Heart left ventricle (tissue), 16 donors: ENCODE data around the gene PAXX. TPM values are rescaled to one million over a fixed set of nuclear protein-coding genes. Genes with fewer than 3 reads are reported as not detected.

ENCODE experiments used
- ATAC-seq, 4 donors: fragments of 200-7000 bp; cut with Tn5 transposase; one replicate each; pipeline ENCODE4 v1.9.1; 2020 to 2022; ENCODE audit warnings: moderate library complexity in 4 of 4, mild to moderate bottlenecking in 3 of 4, moderate number of reproducible peaks in 1 of 4
- DNase-seq, 5 donors: peaks; one replicate each; pipeline ENCODE4 v3.0.0-alpha.2; 2020
- H3K27ac ChIP-seq, 12 donors: fragments of 200-600 bp; sonication (generic) in 4 of 12; one replicate each; pipeline versions ENCODE4 v1.5.0 to v1.8.0; 2016 to 2022; ENCODE audit warnings: mild to moderate bottlenecking in 2 of 12
- H3K27me3 ChIP-seq, 9 donors: fragments of 200-600 bp; sonication (generic) in 2 of 9; one replicate each; pipeline versions ENCODE4 v1.5.1 to v1.8.0; 2016 to 2022; ENCODE audit warnings: mild to moderate bottlenecking in 3 of 9
- H3K36me3 ChIP-seq, 9 donors: fragments of 200-600 bp; sonication (generic) in 2 of 9; one replicate each; pipeline versions ENCODE4 v1.5.0 to v1.8.0; 2018 to 2022; ENCODE audit warnings: mild to moderate bottlenecking in 2 of 9
- H3K4me1 ChIP-seq, 12 donors: fragments of 200-600 bp; sonication (generic) in 4 of 12; one replicate each; pipeline versions ENCODE4 v1.5.0 to v1.8.0; 2016 to 2022; ENCODE audit warnings: mild to moderate bottlenecking in 3 of 12
- H3K4me3 ChIP-seq, 12 donors: fragments of 200-600 bp; sonication (generic) in 4 of 12; one replicate each; pipeline versions ENCODE4 v1.5.0 to v1.8.0; 2017 to 2022; ENCODE audit warnings: mild to moderate bottlenecking in 9 of 12, moderate library complexity in 4 of 12
- H3K9me3 ChIP-seq, 12 donors: fragments of 200-600 bp; sonication (generic) in 4 of 12; one replicate each; pipeline versions ENCODE4 v1.5.0 to v1.8.0; 2016 to 2022; ENCODE audit warnings: mild to moderate bottlenecking in 1 of 12
- POLR2A ChIP-seq, 2 donors: fragments of 450-650 bp; IDR thresholded peaks; one replicate each; pipeline ENCODE4 v1.6.1; 2017; ENCODE audit warnings: antibody characterized with exemption in 2 of 2, mild to moderate bottlenecking in 2 of 2, moderate library complexity in 2 of 2
- WGBS, 4 donors: extraction: QIAGEN DNeasy Blood & Tissue Kit in 2 of 4; methylation state at CpG; one replicate each; pipeline versions ENCODE4 v1.1.5 to v1.1.7; 2013 to 2018; 5-methylcytosine and 5-hydroxymethylcytosine counted together
- intact Hi-C, 10 donors: fragments of 100-400 bp; cut with DNase I; formaldehyde crosslinking; loops; one replicate each; pipeline versions ENCODE4 v1.11.1 to v1.14.2; 2022
- polyA plus RNA-seq, 2 donors: library from polyadenylated mRNA; stranded (reverse); fragments of 200-250 nt; gene quantifications; one replicate each; pipeline ENCODE4 v1.2.3, GENCODE V29; 2013
- total RNA-seq, 9 donors: library from RNA; depleted of rRNA in 2 of 9; stranded (reverse); fragments of >200 nt in 2 of 9; fragmentation: NEBNext Ultra II Directional in 3 of 9; extraction: Animal tissue kit (Norgen Biotek cat#: 25700) in 3 of 9; gene quantifications; one replicate each; pipeline versions ENCODE4 v1.1.0 to v1.2.4, GENCODE V29; 2016 to 2023
- TF ChIP-seq, protein P1 (sequence below), 12 donors: fragments of 200-600 bp; sonication (generic) in 4 of 12; IDR thresholded peaks; one replicate each; pipeline versions ENCODE4 v1.5.0 to v1.8.0; 2018 to 2022; ENCODE audit warnings: antibody characterized with exemption in 12 of 12, mild to moderate bottlenecking in 5 of 12
- donor health status: ischemic (EF 13 %, LVEDD 7.1; RV severe dilation, severe dysfunction).
- donor health status: healthy with polysubstance abuse.
- donor health status: DM: no; HTN: yes; CAD: no.
- donor health status: DM: no; HTN: no; CAD: no.
- donor health status: ischemic (EF 25% LVEDD 6.9; RV normal size, moderate dysfunction).
- donor health status: ischemic (EF 25% LVEDD 5.7; RV mildly dilated, moderate dysfunction).
- donor health status: healthy.
- donor health status: DM: yes; HTN: yes; CAD: no.
- donor health status: ischemic (EF 35%, LVEDD 5.7; RV mildly dilated, moderate dysfunction).
- donor health status: nonischemic (EF 11% LVEDD 7.7; RV severe dilation, severe dysfunction).
- donor health status: DM: yes; HTN: yes; CAD: no.
- donor health status: PGD.
- donor health status: ischemic (EF 29% LVEDD 5.4; RV normal size, mild dysfunction).
- donor health status: nonischemic (EF 23%, LVEDD 6.1; RV moderate dilation, normal function).

The PAXX gene
- total and polyA plus RNA-seq, 11 donors = 15.0 to 57.3 (median 20.9) TPM

DNA sequence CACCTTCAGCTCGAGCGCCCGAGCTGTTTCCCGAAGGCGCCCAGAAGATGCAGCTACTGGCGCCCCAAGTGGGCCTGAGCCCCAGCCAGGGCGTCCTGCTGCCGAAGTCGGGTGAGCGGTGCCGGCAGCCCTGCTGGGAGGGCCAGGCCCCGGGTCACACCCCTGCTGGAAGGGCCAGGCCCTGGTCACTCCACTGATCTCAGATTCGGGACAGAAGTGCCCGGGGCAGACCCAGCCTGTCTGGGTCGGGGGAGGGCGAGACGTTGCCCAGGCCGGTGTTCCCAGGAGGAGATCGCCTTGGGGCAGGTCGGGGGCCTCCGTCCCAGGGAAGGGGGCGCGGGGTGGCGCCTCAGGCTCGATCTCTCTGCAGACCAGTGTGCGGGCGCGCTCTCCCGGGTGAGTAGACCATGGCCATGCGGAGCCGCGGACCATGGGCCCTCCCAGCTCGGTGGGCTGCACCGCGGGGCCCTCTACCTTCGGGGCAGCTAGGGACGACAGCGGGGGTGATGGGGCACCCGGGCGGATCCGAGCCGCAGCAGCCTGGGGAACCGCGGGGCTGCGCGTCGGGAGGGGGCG is 7.1 kb upstream of the PAXX start:
- Histone ChIP-seq H3K27ac (no peak overlapping the region), H3K27me3 (peaks cover 0 to 30% (median 6%) of the 10 kb centered on the region in 9 donors), H3K9me3 (no peaks in the 10 kb centered on the region), H3K36me3 (no peaks in the 10 kb centered on the region), H3K4me3 (peak overlapping the region in 4 of 12 donors; percentile 12 to 23 (median 16)), H3K4me1 (peaks cover 0 to 56% (median 26%) of the 10 kb centered on the region in 12 donors)
- 15 to 33% (median 28%) methylated on average over 18 to 48 of the region's 48 CpGs for WGBS, 4 donors
- DNase-seq (peak in 1 of 5 donors; percentile 36), ATAC-seq (peak in 1 of 4 donors; percentile 6)
- intact Hi-C loops = no loop called here
- TF ChIP-seq POLR2A (IDR thresholded peaks at IDR 0.05) = no peak
- TF ChIP-seq, protein P1, sequence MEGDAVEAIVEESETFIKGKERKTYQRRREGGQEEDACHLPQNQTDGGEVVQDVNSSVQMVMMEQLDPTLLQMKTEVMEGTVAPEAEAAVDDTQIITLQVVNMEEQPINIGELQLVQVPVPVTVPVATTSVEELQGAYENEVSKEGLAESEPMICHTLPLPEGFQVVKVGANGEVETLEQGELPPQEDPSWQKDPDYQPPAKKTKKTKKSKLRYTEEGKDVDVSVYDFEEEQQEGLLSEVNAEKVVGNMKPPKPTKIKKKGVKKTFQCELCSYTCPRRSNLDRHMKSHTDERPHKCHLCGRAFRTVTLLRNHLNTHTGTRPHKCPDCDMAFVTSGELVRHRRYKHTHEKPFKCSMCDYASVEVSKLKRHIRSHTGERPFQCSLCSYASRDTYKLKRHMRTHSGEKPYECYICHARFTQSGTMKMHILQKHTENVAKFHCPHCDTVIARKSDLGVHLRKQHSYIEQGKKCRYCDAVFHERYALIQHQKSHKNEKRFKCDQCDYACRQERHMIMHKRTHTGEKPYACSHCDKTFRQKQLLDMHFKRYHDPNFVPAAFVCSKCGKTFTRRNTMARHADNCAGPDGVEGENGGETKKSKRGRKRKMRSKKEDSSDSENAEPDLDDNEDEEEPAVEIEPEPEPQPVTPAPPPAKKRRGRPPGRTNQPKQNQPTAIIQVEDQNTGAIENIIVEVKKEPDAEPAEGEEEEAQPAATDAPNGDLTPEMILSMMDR (IDR thresholded peaks at IDR 0.05) = no peak

DNA sequence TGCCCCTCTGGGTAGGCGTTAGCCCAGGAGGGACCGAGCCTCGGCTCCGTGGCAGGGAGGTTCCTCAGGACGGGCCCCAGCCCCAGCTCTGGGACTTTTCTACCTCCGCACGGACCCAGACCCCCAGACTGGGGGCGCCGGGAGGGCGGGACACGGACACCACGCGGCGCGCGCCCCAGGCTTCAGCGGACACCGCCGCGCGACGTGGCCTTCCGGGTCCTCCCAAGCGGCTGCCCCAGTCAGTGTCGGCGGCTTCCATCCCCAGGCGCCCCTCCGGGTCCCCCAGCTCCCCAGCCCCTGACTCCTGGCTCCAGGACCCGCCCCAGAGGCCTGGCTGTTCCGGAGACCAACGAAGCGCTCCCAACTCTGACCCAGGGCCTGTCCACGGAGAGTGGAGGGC is 6.4 kb upstream of the PAXX start:
- no peaks in the 10 kb centered on the region for H3K36me3 ChIP-seq
- ATAC-seq (no peak), DNase-seq (peak in 1 of 5 donors; percentile 25)
- H3K4me3 ChIP-seq = peak overlapping the region in 3 of 12 donors; percentile 12 to 23 (median 19)
- intact Hi-C loops = no loop called here
- 28 to 59% (median 47%) methylated on average over 4 to 33 of the region's 33 CpGs for WGBS, 4 donors
- H3K27me3 ChIP-seq = peaks cover 0 to 30% (median 6%) of the 10 kb centered on the region in 9 donors
- no peak overlapping the region for H3K27ac ChIP-seq
- peaks cover 0 to 48% (median 20%) of the 10 kb centered on the region in 12 donors for H3K4me1 ChIP-seq
- no peak for TF ChIP-seq POLR2A (IDR thresholded peaks at IDR 0.05)
- TF ChIP-seq, protein P1 (IDR thresholded peaks at IDR 0.05) = no peak
- peaks cover 0 to 6% (median 0%) of the 10 kb centered on the region in 12 donors for H3K9me3 ChIP-seq

DNA sequence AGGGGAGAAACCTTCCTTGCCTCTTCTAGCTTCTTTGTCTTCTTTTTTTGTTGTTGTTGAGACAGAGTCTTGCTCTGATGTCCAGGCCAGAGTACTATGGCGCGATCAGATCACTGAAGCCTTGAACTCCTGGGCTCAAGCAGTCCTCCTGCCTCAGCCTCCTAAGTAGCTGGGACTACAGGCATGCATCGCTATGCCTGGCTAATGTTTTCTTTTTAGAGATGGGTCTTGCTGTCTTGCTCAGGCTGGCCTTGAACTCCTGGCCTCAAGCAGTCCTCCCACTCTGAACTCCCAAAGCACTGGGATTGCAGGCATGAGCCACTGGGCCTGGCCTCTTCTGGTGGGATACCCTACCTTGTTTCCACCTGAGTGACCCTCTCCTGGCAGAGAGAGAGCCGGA is 3.4 kb upstream of the PAXX start:
- DNase-seq (no peak), ATAC-seq (no peak)
- peaks cover 0 to 7% (median 2%) of the 10 kb centered on the region in 9 donors for H3K36me3 ChIP-seq
- intact Hi-C loops = no loop called here
- WGBS, 4 donors = 92 to 98% (median 96%) methylated on average over 4 of the region's 4 CpGs
- H3K4me1 ChIP-seq = peaks cover 0 to 39% (median 19%) of the 10 kb centered on the region in 12 donors
- no peak overlapping the region for H3K4me3 ChIP-seq
- peaks cover 0 to 10% (median 0%) of the 10 kb centered on the region in 12 donors for H3K9me3 ChIP-seq
- no peak for TF ChIP-seq POLR2A (IDR thresholded peaks at IDR 0.05)
- H3K27me3 ChIP-seq = peaks cover 0 to 30% (median 6%) of the 10 kb centered on the region in 9 donors
- no peak overlapping the region for H3K27ac ChIP-seq

DNA sequence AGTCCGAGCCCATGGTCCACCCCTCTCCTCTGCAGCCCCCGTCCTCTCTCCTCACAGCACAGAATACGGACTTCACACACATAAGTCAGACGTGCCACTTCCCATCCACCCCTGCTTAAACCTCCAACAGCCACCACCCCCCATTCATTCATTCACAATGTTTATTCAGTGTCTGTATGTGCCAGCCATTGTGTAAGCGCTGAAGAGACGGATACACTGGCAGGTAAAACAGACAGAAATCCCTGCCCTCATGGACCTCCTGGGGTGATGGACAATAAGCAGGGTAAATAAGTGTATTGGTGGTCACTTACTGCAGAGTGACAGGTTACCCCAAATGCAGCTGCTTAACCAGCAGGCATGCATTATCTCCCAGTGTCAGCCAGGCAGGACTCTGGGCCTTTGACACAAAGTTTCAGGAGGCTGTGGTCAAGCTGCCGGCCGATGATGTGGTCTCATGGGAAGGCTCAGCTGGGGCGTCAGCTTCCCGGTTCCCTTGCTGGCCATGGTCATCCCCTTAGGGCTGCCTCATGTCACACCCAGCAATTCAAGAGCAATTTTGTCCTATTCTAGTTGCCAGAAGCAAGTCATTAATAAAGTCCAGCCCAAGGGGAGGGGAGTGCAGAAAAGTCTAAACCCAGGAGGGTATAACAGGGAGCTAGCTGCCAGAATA is 1.8 kb upstream of the PAXX start:
- no peak for ATAC-seq
- peaks cover 3 to 42% (median 23%) of the 10 kb centered on the region in 12 donors for H3K4me1 ChIP-seq
- H3K27ac ChIP-seq = no peak overlapping the region
- H3K27me3 ChIP-seq = peaks cover 0 to 28% (median 0%) of the 10 kb centered on the region in 9 donors
- no peak overlapping the region for H3K4me3 ChIP-seq
- intact Hi-C loops = loop anchor here in 4 of 10 donors (5.0 kb wide), 3 partner anchors 37 to 43 kb away; partner anchors contain the start of genes C8G (in 3 of the 4), ABCA2 (in 1 of the 4) and LCN12 (in 1 of the 4)
- TF ChIP-seq, protein P1 (IDR thresholded peaks at IDR 0.05) = no peak
- TF ChIP-seq POLR2A (IDR thresholded peaks at IDR 0.05) = no peak
- 85 to 89% (median 88%) methylated on average over 10 of the region's 10 CpGs for WGBS, 4 donors
- peaks cover 0 to 9% (median 3%) of the 10 kb centered on the region in 9 donors for H3K36me3 ChIP-seq
- peaks cover 0 to 10% (median 0%) of the 10 kb centered on the region in 12 donors for H3K9me3 ChIP-seq
- DNase-seq = no peak
